8988T (cell line): ENCODE results near the gene KASH5.

Experiments used
- DNase-seq: peaks from one replicate; pipeline ENCODE4 v3.0.0; 2011

The KASH5 gene

GRCh38 chr19:49387936-49388372 lies at the start of gene KASH5:
Gene KASH5, plus strand, starts transcription at chr19:49388249. Its CDS starts 2,635 bp downstream, at chr19:49390884.
- no peak for DNase-seq

- DNase-seq: no peak
Observed at GRCh38 chr19:49338691-49339300, 49.3 kb upstream of the KASH5 start.

DNA sequence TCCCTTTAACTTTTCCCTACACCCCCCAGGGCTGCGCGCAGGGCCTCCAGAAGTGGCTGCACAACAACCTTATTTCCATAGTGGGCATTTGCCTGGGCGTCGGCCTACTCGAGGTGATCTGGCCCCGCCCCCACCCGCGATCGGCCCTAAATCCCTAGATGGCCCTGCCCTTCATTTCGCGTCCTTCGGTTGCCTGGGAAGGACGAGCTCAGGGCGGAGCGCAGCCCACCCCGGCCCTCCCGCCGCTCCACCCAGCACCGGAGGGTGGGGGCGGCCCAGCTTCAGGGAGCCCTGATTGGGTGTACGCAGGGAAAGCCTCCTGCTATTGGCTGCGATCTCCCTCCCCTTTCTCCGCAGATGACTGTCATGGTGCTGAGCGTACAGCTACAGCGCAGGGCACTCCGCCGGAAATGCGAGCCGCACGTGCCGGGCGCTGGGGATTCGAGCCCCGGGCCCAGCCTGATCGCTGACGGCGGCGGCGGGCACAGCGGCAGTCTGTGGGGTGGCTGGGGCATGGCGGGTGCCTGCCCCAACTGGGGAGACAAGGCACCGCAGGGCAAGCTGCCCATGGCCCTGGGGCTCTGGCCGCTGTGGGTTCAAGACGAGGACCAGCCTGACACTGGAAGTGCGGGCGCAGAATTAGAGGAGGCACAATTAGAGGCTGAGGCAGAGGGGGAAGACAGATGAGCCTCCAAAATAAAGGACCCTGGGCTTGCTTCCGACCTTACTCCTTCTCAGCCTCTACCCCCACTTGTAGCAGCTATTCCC lies 48.6 kb upstream of the KASH5 start:
- no peak for DNase-seq

- no peak for DNase-seq
Observed at GRCh38 chr19:49340069-49340864, 47.8 kb upstream of the KASH5 start.

DNA sequence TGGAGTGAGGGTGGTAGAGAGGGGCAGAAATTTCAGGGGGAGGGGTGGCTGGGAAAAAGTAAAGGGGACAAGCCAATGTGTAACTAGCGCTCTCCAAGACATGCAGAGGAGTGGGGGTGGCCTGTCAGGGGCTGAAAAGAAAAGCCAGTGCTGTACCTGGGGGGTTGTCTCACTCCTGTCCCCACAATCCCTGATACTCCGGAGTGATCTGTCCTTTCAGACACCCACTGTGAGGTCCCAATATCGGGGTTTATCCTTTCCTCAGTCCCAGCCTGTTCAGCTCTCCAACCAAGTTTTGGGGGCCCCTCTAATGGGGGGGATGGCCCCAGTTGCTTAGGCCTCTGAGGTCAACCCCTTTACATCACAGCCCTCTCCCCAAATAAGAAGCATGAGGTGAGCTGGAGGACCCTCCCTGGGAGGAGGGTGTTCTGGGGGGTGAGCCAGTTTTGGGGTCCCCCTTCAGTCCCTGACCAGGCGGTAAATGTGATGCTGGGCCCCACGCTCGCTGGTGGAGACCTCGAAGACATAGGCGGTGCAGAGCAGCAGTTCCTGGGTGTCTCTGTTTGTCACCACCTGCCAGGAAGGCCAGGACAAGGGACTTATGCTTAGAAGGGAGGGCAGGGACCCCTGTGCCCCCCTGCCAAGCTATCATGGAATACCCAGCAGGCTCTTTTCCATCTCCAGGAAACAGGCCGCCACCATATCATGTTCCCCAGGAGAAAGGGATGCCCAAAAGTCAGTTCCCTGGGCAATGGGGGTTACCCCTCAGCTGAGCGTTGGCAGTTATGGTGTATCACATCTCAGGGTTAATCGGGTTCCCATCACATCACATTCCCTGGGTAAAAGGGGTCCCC lies 47.0 kb upstream of the KASH5 start:
- no peak for DNase-seq

GRCh38 chr19:49342291-49342721 lies 45.7 kb upstream of the KASH5 start:
- DNase-seq: no peak

GRCh38 chr19:49343123-49343522 lies 44.9 kb upstream of the KASH5 start:
- DNase-seq: no peak

- DNase-seq: no peak
Observed at GRCh38 chr19:49344505-49345423, 43.3 kb upstream of the KASH5 start.

- DNase-seq: no peak
Observed at GRCh38 chr19:49347191-49347590, 40.9 kb upstream of the KASH5 start.

DNA sequence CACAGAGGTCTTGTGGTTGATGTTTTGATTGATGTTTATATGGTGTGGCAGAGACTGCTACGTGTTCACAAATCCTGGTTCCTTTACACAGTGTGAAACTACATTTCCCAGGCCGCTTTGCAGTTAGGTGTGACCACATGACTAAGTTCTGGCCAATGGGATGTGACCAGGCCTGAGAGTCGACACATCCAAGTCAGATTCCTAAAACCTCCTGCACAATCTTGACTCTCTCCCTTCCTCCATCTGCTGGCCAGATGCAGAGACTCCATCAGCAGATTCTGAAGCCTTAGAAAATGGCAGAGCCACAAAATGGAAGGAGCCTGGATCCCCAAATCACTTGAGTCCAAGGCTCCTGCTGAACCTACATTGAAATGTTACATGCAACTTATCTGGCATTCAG lies 40.2 kb upstream of the KASH5 start:
- peak; percentile 55 for DNase-seq

DNA sequence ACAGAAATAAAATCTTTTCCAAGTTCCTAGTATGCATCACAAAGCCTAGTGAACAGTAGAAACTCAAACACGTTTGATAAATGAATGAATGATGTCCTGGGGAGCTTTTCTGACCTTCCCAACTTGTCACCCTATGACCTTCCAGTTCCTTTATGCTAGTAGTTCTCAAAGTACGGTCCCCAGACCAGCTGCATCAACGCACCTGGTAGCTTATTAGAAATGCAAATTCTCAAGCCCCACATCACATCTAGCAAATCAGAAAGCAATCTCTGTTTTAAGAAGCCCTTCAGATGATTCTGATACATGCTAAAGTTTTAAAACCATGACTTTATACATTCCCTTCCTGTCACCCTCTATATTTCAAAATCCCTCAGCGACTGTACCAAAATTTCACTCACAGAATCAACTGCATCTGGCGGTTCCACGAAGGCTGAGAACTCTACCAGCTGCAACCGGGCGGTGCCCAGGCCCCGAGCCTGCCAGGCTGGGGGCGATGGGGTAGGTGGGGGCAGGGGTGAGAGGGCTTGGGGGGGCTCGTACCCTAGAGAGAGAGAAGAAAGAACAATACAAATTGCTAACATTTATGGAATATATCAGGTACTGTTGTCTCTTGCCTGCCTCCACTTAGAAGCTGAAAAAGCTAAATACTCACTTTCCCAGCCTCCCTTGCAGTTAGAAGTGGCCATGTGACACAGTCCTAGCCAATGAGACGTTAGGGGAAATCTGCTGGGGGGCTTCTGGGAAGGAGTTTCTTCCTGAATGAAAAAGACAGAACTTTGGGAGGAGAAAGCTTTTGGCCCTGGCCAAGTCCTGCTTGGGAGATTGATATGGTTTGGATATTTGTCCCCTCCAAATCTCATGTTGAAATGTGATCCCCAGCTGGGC lies 39.5 kb upstream of the KASH5 start:
- DNase-seq: no peak

- DNase-seq: no peak
Observed at GRCh38 chr19:49349567-49349966, 38.5 kb upstream of the KASH5 start.

- no peak for DNase-seq
Observed at GRCh38 chr19:49355909-49356353, 32.1 kb upstream of the KASH5 start.

- DNase-seq: no peak
Observed at GRCh38 chr19:49356382-49356781, 31.7 kb upstream of the KASH5 start.

- no peak for DNase-seq
Observed at GRCh38 chr19:49357186-49357585, 30.9 kb upstream of the KASH5 start.

GRCh38 chr19:49359851-49360820 lies 27.9 kb upstream of the KASH5 start:
- DNase-seq: no peak

DNA sequence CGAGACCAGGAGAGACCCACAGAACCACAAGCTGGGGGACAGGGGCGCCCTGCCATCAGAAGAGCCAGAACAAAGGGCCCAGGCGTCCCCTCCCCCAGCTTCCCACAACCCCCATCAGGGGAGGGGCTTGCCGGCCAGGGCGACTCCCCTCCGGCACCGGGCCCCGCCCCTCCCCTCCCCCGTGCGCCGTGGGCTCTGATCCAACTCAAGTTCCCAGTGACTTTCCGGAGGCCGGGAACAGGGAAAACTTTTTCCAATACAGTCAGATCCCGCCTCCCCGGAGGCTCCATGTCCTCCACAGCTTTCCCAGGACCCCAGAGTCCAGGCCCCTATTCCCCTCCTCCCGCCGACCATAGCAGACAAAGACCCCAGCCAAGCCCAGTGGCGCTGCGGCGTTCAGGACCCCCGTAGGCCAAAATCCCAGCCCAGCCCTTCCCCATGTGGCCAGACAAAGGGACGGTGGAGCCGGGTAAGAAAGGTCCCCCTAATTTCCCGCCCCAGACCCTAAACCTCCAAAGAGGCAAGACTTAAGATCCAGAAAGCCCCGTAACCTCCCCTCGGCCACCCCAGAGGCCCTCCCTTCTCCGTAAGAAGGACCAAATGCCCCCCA lies 26.5 kb upstream of the KASH5 start:
- no peak for DNase-seq

DNA sequence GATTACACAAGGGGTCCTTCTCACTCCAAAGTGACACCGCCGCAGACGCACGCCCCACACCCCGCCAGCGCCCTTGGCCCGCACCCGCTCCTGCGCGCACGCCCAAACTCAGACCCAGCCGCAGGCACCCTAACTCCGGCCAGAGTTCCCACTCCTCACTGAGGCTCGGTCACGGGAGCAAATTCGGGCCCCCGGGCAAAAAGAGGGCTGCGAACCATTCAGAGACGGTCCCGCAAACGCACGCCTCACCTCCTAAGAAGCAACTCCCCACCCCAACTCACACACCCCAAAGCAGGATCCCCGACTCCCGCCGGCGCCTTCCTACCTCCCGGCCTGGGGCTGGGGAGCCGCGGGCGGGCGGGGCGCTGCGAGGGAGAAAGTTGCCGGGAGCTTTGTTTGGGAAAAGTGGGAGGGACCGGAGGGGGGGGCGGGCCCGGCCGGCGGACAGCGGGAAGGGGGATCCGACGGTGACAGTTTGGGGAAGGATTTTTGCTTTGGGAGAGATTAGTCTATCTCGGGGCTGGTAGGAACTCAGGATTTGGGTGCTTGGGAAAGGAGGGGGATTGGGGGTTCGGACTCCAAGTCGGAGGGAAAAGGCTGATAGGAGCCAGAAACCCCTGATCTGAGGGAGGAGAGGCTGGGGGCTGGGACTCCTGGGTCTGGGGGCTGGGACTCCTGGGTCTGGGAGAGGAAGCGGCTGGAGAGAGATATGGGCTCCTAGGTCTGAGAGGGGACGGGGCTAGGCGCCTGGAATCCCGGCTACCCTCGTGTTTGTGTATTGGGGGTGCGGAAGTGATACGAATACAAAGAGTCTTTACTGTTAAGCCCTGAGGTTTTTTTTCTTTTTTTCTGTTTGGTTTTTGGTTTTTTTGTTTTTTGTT lies 25.8 kb upstream of the KASH5 start, which contains the start of gene TEAD2:
Gene TEAD2, minus strand, starts transcription at position 369 of the 881 bp plus-strand sequence. CDS start 2,341 bp downstream, outside the sequence.
- peak; percentile 65 for DNase-seq
